ENCODE measurements around the gene RTN4. TPM values are rescaled to one million over a fixed set of nuclear protein-coding genes. Genes with fewer than 3 reads are reported as not detected.

The RTN4 gene
- total RNA-seq, 4 donors from 2014 or later = 234 to 395 (median 319) TPM

DNA sequence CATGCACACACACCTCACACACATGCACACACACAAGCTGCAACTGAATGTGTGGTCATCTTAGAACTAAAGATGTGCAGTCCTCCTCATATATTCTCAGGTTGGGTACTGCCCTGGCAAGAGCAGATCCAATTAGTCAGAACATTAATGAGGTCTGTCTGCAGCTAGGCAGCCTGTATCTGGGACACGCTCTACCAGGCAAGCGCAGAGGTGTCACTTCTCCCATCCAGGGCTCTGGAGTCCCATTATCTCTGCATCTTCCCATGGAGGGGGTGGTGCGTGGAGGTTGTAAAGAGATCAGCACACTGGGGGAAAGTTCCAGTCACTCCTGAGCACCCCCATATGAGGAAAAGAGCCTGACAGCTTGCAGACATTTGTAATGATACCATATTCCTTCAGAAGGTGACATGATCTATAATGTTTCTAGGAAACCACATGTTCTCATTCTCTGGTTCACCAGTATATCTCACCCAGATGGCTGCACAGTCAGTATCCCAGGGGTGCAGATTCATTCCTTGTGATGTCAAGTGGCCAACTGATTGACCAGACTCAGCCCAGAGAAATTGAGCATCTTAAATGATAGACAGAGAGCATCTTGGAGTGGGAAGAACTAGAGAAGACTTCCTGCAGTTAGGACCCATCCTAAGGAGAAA lies 95.4 kb downstream of the RTN4 start:
- no peaks in the 10 kb centered on the region for H3K9me3 ChIP-seq
- H3K4me1 ChIP-seq = peaks cover 2% of the 10 kb centered on the region
- H3K36me3 ChIP-seq = no peaks in the 10 kb centered on the region
- 91% methylated on average over 3 of the region's 3 CpGs for WGBS
- H3K4me3 ChIP-seq = no peak overlapping the region
- no peaks in the 10 kb centered on the region for H3K27me3 ChIP-seq
- DNase-seq (ENCODE audit: low spot score in 2 of 2) = no peak
- H3K27ac ChIP-seq = no peak overlapping the region
- TF ChIP-seq, protein P1, sequence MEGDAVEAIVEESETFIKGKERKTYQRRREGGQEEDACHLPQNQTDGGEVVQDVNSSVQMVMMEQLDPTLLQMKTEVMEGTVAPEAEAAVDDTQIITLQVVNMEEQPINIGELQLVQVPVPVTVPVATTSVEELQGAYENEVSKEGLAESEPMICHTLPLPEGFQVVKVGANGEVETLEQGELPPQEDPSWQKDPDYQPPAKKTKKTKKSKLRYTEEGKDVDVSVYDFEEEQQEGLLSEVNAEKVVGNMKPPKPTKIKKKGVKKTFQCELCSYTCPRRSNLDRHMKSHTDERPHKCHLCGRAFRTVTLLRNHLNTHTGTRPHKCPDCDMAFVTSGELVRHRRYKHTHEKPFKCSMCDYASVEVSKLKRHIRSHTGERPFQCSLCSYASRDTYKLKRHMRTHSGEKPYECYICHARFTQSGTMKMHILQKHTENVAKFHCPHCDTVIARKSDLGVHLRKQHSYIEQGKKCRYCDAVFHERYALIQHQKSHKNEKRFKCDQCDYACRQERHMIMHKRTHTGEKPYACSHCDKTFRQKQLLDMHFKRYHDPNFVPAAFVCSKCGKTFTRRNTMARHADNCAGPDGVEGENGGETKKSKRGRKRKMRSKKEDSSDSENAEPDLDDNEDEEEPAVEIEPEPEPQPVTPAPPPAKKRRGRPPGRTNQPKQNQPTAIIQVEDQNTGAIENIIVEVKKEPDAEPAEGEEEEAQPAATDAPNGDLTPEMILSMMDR (IDR thresholded peaks at IDR 0.05) = no peak
- no peak for TF ChIP-seq EP300 (IDR thresholded peaks at IDR 0.05)
- no peak for TF ChIP-seq POLR2AphosphoS5 (IDR thresholded peaks at IDR 0.05)
- no peak for TF ChIP-seq POLR2A (IDR thresholded peaks at IDR 0.05)

DNA sequence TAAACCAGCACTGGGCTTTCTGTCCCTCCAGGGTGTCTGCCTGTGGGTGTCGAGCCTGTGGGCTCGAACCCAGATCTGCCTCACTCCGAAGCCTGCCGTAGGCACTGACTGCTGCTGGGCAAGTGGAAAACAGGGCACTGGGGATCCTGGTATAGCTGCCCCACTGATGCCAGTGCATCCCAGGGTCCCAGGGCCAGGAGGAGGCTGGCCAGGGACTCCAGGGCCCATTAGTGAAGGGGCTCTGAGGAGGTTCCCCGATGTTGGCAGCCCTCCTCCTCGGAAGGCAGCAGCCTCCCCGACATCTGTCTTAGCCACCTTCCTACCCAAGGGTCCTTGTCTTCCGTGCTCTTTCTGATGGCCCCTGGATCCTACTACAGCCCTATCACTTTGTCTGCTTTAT lies 96.1 kb downstream of the RTN4 start:
- Histone ChIP-seq H3K36me3 (no peaks in the 10 kb centered on the region), H3K4me3 (no peak overlapping the region), H3K9me3 (no peaks in the 10 kb centered on the region), H3K27ac (no peak overlapping the region), H3K4me1 (peaks cover 2% of the 10 kb centered on the region), H3K27me3 (no peaks in the 10 kb centered on the region)
- 96% methylated on average over 4 of the region's 8 CpGs for WGBS
- TF ChIP-seq POLR2A (IDR thresholded peaks at IDR 0.05) = no peak
- no peak for TF ChIP-seq POLR2AphosphoS5 (IDR thresholded peaks at IDR 0.05)
- TF ChIP-seq EP300 (IDR thresholded peaks at IDR 0.05) = no peak
- TF ChIP-seq, protein P1 (IDR thresholded peaks at IDR 0.05) = no peak
- DNase-seq (ENCODE audit: low spot score in 2 of 2) = no peak

DNA sequence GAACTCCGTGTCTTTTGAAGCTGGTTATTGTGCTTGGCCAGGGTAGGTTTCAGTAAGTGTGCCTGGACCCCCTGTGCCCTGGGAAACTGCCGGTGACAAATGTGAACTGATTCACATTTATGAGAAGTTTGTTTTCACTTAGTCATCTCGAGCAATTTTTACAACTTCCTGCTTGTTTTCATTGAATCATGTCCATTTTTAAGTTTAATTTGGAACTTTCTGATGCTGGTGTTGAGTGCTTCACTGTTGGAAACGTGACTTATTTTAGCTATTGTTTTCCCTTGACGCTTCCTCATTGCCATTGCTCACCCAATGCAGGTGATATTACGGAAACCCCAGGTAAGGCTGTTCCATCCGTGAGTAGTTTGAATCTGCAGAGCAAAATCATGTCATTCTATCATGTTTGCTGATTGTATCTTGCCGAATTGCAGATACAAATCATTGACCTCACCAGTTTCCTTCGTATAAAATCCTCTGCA lies 97.2 kb downstream of the RTN4 start:
- H3K4me1 ChIP-seq = peaks cover 5% of the 10 kb centered on the region
- WGBS = 67% methylated on average over 9 of the region's 9 CpGs
- no peak overlapping the region for H3K27ac ChIP-seq
- no peak overlapping the region for H3K4me3 ChIP-seq
- TF ChIP-seq POLR2AphosphoS5 (IDR thresholded peaks at IDR 0.05) = no peak
- no peak for TF ChIP-seq EP300 (IDR thresholded peaks at IDR 0.05)
- no peak for TF ChIP-seq POLR2A (IDR thresholded peaks at IDR 0.05)
- TF ChIP-seq, protein P1 (IDR thresholded peaks at IDR 0.05) = no peak
- DNase-seq (ENCODE audit: low spot score in 2 of 2) = no peak
- no peaks in the 10 kb centered on the region for H3K27me3 ChIP-seq
- H3K36me3 ChIP-seq = no peaks in the 10 kb centered on the region
- H3K9me3 ChIP-seq = no peaks in the 10 kb centered on the region

DNA sequence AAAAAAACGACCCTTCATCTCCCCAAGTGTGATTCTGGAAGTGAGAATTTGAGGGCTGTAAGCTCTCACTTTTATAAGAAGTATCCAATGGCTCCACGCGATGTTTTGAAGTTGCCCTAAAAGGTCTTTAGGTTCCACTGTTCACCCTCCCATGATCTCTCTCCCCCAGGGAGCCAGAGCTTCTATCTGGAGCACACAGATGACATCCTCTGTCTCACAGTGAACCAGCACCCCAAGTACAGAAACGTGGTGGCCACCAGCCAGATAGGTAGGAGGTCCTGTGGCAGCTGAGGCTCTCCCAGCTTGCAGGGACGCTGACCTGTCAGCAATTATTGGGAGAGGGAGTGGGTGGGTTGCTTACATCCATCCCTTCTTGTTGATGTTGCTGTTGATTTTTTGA lies 97.8 kb downstream of the RTN4 start:
- WGBS = 80% methylated on average over 5 of the region's 5 CpGs
- TF ChIP-seq, protein P1 (IDR thresholded peaks at IDR 0.05) = no peak
- TF ChIP-seq POLR2A (IDR thresholded peaks at IDR 0.05) = no peak
- TF ChIP-seq POLR2AphosphoS5 (IDR thresholded peaks at IDR 0.05) = no peak
- DNase-seq (ENCODE audit: low spot score in 2 of 2) = no peak
- H3K4me1 ChIP-seq = peaks cover 7% of the 10 kb centered on the region
- no peak overlapping the region for H3K4me3 ChIP-seq
- no peaks in the 10 kb centered on the region for H3K9me3 ChIP-seq
- H3K36me3 ChIP-seq = no peaks in the 10 kb centered on the region
- no peaks in the 10 kb centered on the region for H3K27me3 ChIP-seq
- no peak overlapping the region for H3K27ac ChIP-seq

DNA sequence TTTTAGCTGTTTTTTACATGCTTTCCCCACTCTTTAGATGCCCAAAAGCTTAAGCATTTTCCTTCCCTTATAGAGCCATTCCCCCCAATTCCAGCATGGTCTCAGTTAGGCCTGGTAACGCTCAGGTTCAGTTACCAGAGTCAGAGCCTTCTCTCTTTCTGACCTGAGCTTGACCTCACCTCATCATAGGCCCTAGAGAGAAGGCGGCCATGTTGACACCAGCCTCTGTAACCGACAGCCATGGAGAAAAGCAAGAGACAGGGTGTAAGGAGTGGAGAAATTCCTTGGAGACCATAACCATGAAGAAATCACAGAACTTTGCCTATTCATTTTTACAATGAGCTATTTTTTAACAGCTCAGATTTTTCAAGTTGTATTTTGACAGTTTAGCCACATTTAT lies 99.4 kb downstream of the RTN4 start:
- TF ChIP-seq, protein P1 (IDR thresholded peaks at IDR 0.05) = no peak
- TF ChIP-seq EP300 (IDR thresholded peaks at IDR 0.05) (no peak), POLR2AphosphoS5 (IDR thresholded peaks at IDR 0.05) (no peak), POLR2A (IDR thresholded peaks at IDR 0.05) (no peak)
- Histone ChIP-seq H3K27me3 (no peaks in the 10 kb centered on the region), H3K4me3 (no peak overlapping the region), H3K36me3 (no peaks in the 10 kb centered on the region), H3K27ac (no peak overlapping the region), H3K9me3 (no peaks in the 10 kb centered on the region), H3K4me1 (peaks cover 20% of the 10 kb centered on the region)
- 98% methylated on average over 3 of the region's 3 CpGs for WGBS
- no peak for DNase-seq (ENCODE audit: low spot score in 2 of 2)
